Esophagus squamous epithelium (tissue), 5 donors: ENCODE data around the gene ULK4. TPM values are rescaled to one million over a fixed set of nuclear protein-coding genes. Genes with fewer than 3 reads are reported as not detected.

Experiments used
- DNase-seq: peaks from one replicate; lab custom pipeline; 2025; lab: John Stamatoyannopoulos, UW
- H3K27ac ChIP-seq, 4 donors: fragments of 200-600 bp; sonication (generic); one replicate each; pipeline ENCODE4 v1.5.1; 2016 to 2019; ENCODE audit warnings: mild to moderate bottlenecking in 1 of 4
- H3K27me3 ChIP-seq, 4 donors: fragments of 200-600 bp; sonication (generic); 1 replicate in 3 of 4; 2 replicates in 1 of 4; pipeline versions ENCODE4 v1.5.1 to v1.6.0; 2017 to 2021; ENCODE audit warnings: antibody characterized with exemption in 1 of 4
- H3K36me3 ChIP-seq, 3 donors: fragments of 200-600 bp; sonication (generic); one replicate each; pipeline ENCODE4 v1.5.1; 2016 to 2019
- H3K4me1 ChIP-seq, 3 donors: fragments of 200-600 bp; sonication (generic); one replicate each; pipeline ENCODE4 v1.5.1; 2017 to 2019
- H3K4me3 ChIP-seq, 4 donors: fragments of 200-600 bp; sonication (generic); 1 replicate in 3 of 4; 2 replicates in 1 of 4; pipeline ENCODE4 v1.5.1; 2016 to 2019; ENCODE audit warnings: mild to moderate bottlenecking in 2 of 4, moderate library complexity in 1 of 4
- H3K9me3 ChIP-seq, 3 donors: fragments of 200-600 bp; sonication (generic); one replicate each; pipeline ENCODE4 v1.5.1; 2016 to 2019
- CTCF ChIP-seq, 6 experiments: fragments of 450-650 bp in 4 of 6; fragments of 200-600 bp in 2 of 6; sonication (generic) in 2 of 6; IDR thresholded peaks; one replicate each; pipeline ENCODE4 v1.5.1; 2016 to 2019; ENCODE audit warnings: antibody characterized with exemption in 6 of 6, mild to moderate bottlenecking in 4 of 6, moderate library complexity in 4 of 6
- POLR2A ChIP-seq, 4 donors: fragments of 450-650 bp; IDR thresholded peaks; one replicate each; pipeline ENCODE4 v1.6.1; 2017; ENCODE audit warnings: antibody characterized with exemption in 4 of 4, mild to moderate bottlenecking in 4 of 4, moderate library complexity in 3 of 4
- WGBS, 2 donors: methylation state at CpG; one replicate each; pipeline ENCODE4 v1.1.5; 2018; 5-methylcytosine and 5-hydroxymethylcytosine counted together
- intact Hi-C: fragments of 100-400 bp; cut with DNase I; formaldehyde crosslinking; loops from one replicate; pipeline ENCODE4 v1.15.0; 2022
- total RNA-seq, 4 donors: library from RNA; depleted of rRNA; stranded (reverse); fragments of >200 nt; gene quantifications; one replicate each; pipeline ENCODE4 v1.1.0, GENCODE V29; 2016
- donor health status: DM: yes; HTN: yes; CAD: no.

Gene ULK4
- total RNA-seq, 4 donors from 2014 or later, result 2.2 to 11.4 (median 7.9) TPM

- intact Hi-C loops, result no loop called here
- Histone ChIP-seq H3K27me3 (no peaks in the 10 kb centered on the region), H3K27ac (no peak overlapping the region), H3K4me3 (no peak overlapping the region), H3K36me3 (no peaks in the 10 kb centered on the region), H3K9me3 (no peaks in the 10 kb centered on the region), H3K4me1 (no peaks in the 10 kb centered on the region)
- TF ChIP-seq CTCF (IDR thresholded peaks at IDR 0.05) (no peak), POLR2A (IDR thresholded peaks at IDR 0.05) (no peak)
- DNase-seq, result no peak
Measured at GRCh38 chr3:41630708-41631107, 331.2 kb downstream of the ULK4 start.

GRCh38 chr3:41629986-41630385 lies 331.9 kb downstream of the ULK4 start:
- TF ChIP-seq POLR2A (IDR thresholded peaks at IDR 0.05) (no peak), CTCF (IDR thresholded peaks at IDR 0.05) (no peak)
- Histone ChIP-seq H3K36me3 (no peaks in the 10 kb centered on the region), H3K9me3 (no peaks in the 10 kb centered on the region), H3K4me3 (no peak overlapping the region), H3K27ac (no peak overlapping the region), H3K4me1 (no peaks in the 10 kb centered on the region), H3K27me3 (no peaks in the 10 kb centered on the region)
- DNase-seq, result no peak
- intact Hi-C loops, result no loop called here
- 85 to 92% methylated on average over 1 of the region's 1 CpG for WGBS, 2 donors

GRCh38 chr3:41629072-41629471 lies 332.8 kb downstream of the ULK4 start:
- H3K4me3 ChIP-seq, result no peak overlapping the region
- no peaks in the 10 kb centered on the region for H3K36me3 ChIP-seq
- no peak for DNase-seq
- no peaks in the 10 kb centered on the region for H3K9me3 ChIP-seq
- TF ChIP-seq CTCF (IDR thresholded peaks at IDR 0.05), result no peak
- no peak for TF ChIP-seq POLR2A (IDR thresholded peaks at IDR 0.05)
- H3K27me3 ChIP-seq, result no peaks in the 10 kb centered on the region
- H3K4me1 ChIP-seq, result no peaks in the 10 kb centered on the region
- H3K27ac ChIP-seq, result no peak overlapping the region
- WGBS, 2 donors, result 76 to 78% methylated on average over 4 of the region's 4 CpGs
- intact Hi-C loops, result no loop called here

- Histone ChIP-seq H3K36me3 (no peaks in the 10 kb centered on the region), H3K4me3 (no peak overlapping the region), H3K27me3 (no peaks in the 10 kb centered on the region), H3K9me3 (no peaks in the 10 kb centered on the region), H3K4me1 (no peaks in the 10 kb centered on the region), H3K27ac (no peak overlapping the region)
- intact Hi-C loops, result no loop called here
- WGBS, 2 donors, result 83 to 88% methylated on average over 5 of the region's 5 CpGs
- TF ChIP-seq POLR2A (IDR thresholded peaks at IDR 0.05), result no peak
- TF ChIP-seq CTCF (IDR thresholded peaks at IDR 0.05), result no peak
- no peak for DNase-seq
Measured at GRCh38 chr3:41627477-41628087, 334.3 kb downstream of the ULK4 start.

- DNase-seq, result no peak
- Histone ChIP-seq H3K4me3 (no peak overlapping the region), H3K27me3 (no peaks in the 10 kb centered on the region), H3K9me3 (no peaks in the 10 kb centered on the region), H3K4me1 (no peaks in the 10 kb centered on the region), H3K27ac (no peak overlapping the region), H3K36me3 (no peaks in the 10 kb centered on the region)
- WGBS, 2 donors, result 46 to 91% methylated on average over 2 of the region's 2 CpGs
- intact Hi-C loops, result no loop called here
- TF ChIP-seq CTCF (IDR thresholded peaks at IDR 0.05) (no peak), POLR2A (IDR thresholded peaks at IDR 0.05) (no peak)
Measured at GRCh38 chr3:41612853-41613252, 349.1 kb downstream of the ULK4 start.
